ENCODE data around the gene SUPT3H. TPM values are rescaled to one million over a fixed set of nuclear protein-coding genes. Genes with fewer than 3 reads are reported as not detected.

The SUPT3H gene
- total and polyA plus RNA-seq, 2 of the 13 experiments (the other 11 are each of a cell fraction or from before 2014, with no cell fraction given): 11.9 to 36.1 TPM

- no peak for TF ChIP-seq ARID4A (CRISPR knock-in tag; IDR thresholded peaks at IDR 0.05; ENCODE audit: borderline replicate concordance)
- TF ChIP-seq TSC22D2 (CRISPR knock-in tag; IDR thresholded peaks at IDR 0.05; ENCODE audit: borderline replicate concordance): no peak
- TF ChIP-seq ZNF446 (CRISPR knock-in tag; IDR thresholded peaks at IDR 0.05): no peak
- TF ChIP-seq GATAD1 (CRISPR knock-in tag; IDR thresholded peaks at IDR 0.05): no peak
- TF ChIP-seq CC2D1A (CRISPR knock-in tag; IDR thresholded peaks at IDR 0.05): no peak
- TF ChIP-seq ZNF83 (CRISPR knock-in tag; IDR thresholded peaks at IDR 0.05; ENCODE audit: borderline replicate concordance): no peak
- no peak for TF ChIP-seq STAT6 (CRISPR knock-in tag; IDR thresholded peaks at IDR 0.05; ENCODE audit: borderline replicate concordance)
Measured at GRCh38 chr6:45199554-45199953, 178.2 kb downstream of the SUPT3H start (continued).

Measured in HepG2 (cell line).